Fibroblast of lung (primary cell): Measurements from ENCODE around the gene CTNND2.

Source experiments
- EZH2 ChIP-seq: IDR thresholded peaks from 2 replicates; pipeline ENCODE4 v1.5.1; 2012; ENCODE audit warnings: low read length, control low read depth, mild to moderate bottlenecking; ENCODE audit errors: missing control alignments
- TF ChIP-seq, protein P1 (sequence below), 2 donors: IDR thresholded peaks in 1 of 2; conservative IDR thresholded peaks in 1 of 2; 1 replicate in 1 of 2; 2 replicates in 1 of 2; pipeline ENCODE4 v1.5.1; 2011 to 2012; ENCODE audit warnings: low read length in 2 of 2, control low read depth in 1 of 2, inconsistent platforms in 1 of 2, low read depth in 1 of 2, mild to moderate bottlenecking in 1 of 2

DNA sequence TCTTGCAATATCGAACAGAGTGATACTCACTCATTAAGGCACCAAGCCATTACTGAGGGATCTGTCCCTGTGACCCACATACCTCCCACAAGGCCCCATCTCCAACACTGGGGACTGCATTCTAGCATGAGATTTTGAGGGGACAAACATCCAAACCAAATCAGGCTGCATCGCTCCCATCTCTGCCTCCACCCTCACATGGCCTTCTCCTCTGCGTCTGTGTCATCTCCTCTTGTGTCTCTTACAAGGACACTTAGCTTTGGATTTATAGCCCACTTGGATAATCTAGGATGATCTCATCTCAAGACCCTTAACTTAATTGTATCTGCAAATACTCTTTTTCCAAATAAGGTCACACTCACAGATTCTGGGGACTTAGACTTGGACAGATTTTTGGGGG is 858.8 kb downstream of the CTNND2 start:
- TF ChIP-seq, protein P1, sequence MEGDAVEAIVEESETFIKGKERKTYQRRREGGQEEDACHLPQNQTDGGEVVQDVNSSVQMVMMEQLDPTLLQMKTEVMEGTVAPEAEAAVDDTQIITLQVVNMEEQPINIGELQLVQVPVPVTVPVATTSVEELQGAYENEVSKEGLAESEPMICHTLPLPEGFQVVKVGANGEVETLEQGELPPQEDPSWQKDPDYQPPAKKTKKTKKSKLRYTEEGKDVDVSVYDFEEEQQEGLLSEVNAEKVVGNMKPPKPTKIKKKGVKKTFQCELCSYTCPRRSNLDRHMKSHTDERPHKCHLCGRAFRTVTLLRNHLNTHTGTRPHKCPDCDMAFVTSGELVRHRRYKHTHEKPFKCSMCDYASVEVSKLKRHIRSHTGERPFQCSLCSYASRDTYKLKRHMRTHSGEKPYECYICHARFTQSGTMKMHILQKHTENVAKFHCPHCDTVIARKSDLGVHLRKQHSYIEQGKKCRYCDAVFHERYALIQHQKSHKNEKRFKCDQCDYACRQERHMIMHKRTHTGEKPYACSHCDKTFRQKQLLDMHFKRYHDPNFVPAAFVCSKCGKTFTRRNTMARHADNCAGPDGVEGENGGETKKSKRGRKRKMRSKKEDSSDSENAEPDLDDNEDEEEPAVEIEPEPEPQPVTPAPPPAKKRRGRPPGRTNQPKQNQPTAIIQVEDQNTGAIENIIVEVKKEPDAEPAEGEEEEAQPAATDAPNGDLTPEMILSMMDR (conservative IDR thresholded peaks at IDR 0.05 in 1 of 2, IDR thresholded peaks at IDR 0.05 in 1 of 2; ENCODE audit: low read depth in 1 of 2, low read length in 2 of 2): no peak
- no peak for TF ChIP-seq EZH2
